HTR-8/SVneo (cell line): ENCODE measurements around the gene ABCA13.

Source experiments
- DNase-seq: peaks from one replicate; pipeline ENCODE4 v3.0.0; 2011; ENCODE audit warnings: low spot score, mixed read lengths; ENCODE audit not compliant: insufficient read length
- FAIRE-seq: peaks from 2 replicates; lab custom pipeline; 2011; peaks lifted over from hg19 to GRCh38; lab: Jason Lieb, UNC

ABCA13 gene

DNA sequence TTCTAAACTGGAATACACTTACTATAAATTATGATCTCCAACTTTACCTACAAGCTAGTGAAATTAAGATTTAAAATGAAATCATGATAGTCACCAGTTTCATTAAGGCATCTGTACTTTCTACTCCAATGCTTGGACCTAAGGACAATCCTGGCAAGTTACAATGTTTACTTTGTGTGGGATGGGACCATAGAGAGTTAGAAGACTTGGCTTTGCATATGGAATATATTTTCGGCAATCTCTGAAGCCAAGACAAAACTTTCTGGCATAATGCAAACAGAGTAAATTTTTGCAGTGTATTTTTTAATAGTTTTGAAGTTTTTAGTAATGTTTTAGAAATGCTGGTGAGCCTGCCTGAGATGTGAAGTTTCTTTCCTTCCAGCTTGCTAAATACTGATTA lies 248.9 kb downstream of the ABCA13 start:
- no peak for FAIRE-seq
- DNase-seq: no peak

- FAIRE-seq (no peak), DNase-seq (no peak)
These were observed 250.1 kb downstream of the ABCA13 start for GRCh38 chr7:48421357-48421756.

GRCh38 chr7:48424731-48425130 lies 253.5 kb downstream of the ABCA13 start:
- DNase-seq: no peak

DNA sequence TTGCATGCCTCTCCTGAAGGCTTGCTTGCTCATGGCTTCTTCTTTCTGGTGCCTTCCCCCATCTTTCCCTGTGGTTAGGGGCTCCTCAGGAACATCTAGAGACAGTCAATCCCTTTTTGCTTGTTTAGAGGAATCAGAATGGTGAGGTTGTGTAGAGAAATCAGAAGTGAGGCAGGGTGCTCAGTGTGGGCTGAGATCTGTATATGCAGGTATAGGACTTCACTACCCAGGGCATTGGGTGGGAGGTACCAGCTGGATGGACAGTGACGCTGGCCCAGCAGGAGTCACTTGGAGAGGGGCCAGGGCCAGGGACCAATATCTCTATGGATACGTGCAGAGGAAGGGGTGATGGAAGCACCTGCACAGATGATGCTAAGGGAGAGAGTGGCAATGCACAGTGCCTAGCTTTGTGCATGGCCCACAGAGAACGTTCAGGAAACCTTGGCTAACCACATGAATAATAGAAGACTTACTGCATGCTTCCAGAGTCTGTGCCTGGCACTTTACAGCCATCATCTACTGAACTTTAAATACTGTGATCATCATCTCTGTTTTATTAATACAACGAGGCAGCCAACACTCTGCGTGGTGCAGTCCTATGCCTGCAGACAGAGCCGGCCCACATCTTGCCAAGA lies 255.2 kb downstream of the ABCA13 start:
- no peak for FAIRE-seq
- no peak for DNase-seq

More at GRCh38 chr7:48424731-48425130, 253.5 kb downstream of the ABCA13 start:
- no peak for FAIRE-seq

- DNase-seq (peak; percentile 6), FAIRE-seq (no peak)
These were observed 255.8 kb downstream of the ABCA13 start for GRCh38 chr7:48426966-48427555.

- FAIRE-seq (no peak), DNase-seq (no peak)
These were observed 256.4 kb downstream of the ABCA13 start for GRCh38 chr7:48427671-48428070.

DNA sequence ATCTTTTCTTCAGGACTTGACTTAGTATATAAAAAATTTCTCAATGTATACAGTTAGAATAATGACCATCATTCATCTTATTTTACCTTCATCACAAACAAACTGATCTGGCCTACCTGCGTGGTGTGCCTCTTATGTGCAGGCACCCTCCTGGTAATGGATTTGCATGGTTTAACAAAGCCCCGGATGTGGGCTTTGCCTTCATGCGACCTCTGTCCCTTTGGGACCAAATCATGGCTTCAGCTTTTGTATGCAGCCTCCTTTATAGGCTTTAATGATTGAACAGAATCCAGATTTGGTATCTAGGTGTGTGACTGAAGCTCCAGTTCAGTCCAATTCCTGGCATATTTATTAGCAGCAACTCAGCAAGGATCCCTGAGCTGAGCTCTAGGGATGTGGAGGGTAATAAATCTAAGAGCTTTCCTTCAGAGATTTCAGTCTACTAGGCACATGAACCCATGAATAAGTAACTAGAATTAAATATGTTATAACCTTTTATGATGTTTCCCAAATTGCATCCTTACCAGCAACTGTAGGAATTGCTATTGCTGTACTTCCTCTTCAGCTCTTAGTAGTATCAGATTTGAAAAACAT lies 256.9 kb downstream of the ABCA13 start:
- no peak for FAIRE-seq
- no peak for DNase-seq

- no peak for FAIRE-seq
These were observed 257.9 kb downstream of the ABCA13 start for GRCh38 chr7:48429117-48429516.

DNA sequence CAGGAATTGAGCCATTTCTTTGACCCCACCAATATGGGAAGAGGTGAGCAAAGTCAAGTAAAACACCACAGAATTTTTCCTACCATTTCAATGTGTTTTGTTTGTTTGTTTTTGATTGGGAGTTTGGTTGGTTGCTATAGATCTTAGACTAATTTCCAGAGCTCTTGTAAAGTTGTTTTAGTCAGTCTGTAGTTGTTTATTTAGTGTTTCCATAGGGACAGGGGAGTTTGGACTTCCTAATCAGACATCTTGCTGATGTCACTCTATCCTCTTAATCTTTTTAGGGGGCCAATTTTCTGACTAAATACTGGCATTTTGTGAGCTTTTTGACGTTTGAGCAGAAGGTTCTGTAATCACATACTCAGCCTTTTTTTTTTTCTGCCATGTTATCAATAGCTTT lies 266.9 kb downstream of the ABCA13 start:
- FAIRE-seq (no peak), DNase-seq (no peak)

More at GRCh38 chr7:48429117-48429516, 257.9 kb downstream of the ABCA13 start:
- DNase-seq: no peak

GRCh38 chr7:48441848-48442492 lies 270.7 kb downstream of the ABCA13 start:
- DNase-seq (no peak), FAIRE-seq (no peak)

- FAIRE-seq: no peak
These were observed 271.8 kb downstream of the ABCA13 start for GRCh38 chr7:48443051-48443450.

GRCh38 chr7:48446721-48447120 lies 275.5 kb downstream of the ABCA13 start:
- no peak for FAIRE-seq
- no peak for DNase-seq

More at GRCh38 chr7:48443051-48443450, 271.8 kb downstream of the ABCA13 start:
- DNase-seq: no peak

DNA sequence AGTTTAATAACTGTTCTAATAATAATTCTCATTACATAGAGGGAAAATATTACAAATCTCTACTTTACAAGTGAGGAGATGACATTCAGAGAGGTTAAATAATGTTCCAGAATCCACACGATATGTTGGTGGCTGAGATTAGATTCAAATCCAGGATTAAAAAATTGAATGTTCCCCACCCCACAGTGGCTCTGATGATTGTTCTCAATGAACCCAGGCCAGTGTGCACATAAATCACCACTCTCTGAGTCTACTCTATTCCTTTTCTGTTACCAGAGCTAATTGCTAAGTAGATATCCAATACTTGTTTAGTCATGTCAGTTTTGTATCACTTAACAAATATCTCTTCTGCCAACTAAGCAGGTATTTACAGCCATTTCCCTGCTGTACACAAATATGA lies 281.0 kb downstream of the ABCA13 start:
- FAIRE-seq (no peak), DNase-seq (no peak)

- DNase-seq (no peak), FAIRE-seq (no peak)
These were observed 283.5 kb downstream of the ABCA13 start for GRCh38 chr7:48454750-48455192.

- FAIRE-seq: no peak
- DNase-seq: no peak
These were observed 284.1 kb downstream of the ABCA13 start for GRCh38 chr7:48455363-48455762.

- FAIRE-seq (no peak), DNase-seq (no peak)
These were observed 287.7 kb downstream of the ABCA13 start for GRCh38 chr7:48458701-48459524.

DNA sequence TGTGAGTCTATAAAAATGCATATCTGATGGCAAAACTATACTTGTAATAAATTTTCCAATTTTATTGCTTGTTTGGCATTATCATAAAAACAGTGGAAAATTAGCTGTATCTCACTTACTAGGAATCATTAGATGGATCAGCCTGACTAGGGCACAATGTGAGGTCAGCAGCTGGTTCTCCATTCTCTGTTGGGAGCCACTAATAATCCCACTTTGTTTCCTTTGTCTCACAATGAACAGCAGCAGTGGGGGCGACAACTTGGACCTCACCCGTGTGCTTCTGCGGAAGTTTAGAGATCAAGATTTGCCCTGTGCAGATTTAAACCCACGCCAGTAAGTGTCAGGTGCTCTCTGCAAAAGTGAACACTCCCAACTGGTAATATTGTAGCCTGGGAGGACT lies 295.5 kb downstream of the ABCA13 start:
- no peak for DNase-seq
- FAIRE-seq: no peak

DNA sequence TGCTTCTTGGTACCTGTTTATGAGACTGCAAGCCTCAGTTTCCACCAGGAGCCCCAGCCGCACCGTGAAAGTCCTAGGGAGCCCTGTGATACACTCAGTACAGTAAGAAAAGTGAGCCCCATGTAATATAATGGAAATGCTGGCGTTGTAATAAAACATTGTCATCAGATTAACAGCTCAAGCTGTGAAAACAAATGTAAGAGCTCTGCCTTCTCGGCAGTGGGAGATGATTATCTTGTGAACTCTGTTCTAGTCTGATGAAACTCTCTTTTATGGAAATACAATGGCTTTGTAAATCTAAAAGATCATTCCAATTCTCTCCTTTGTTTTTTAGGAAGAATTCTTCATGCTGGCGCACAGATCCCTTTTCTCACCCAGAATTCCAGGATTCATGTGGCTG lies 299.9 kb downstream of the ABCA13 start:
- FAIRE-seq (no peak), DNase-seq (no peak)

- FAIRE-seq (no peak), DNase-seq (no peak)
These were observed 301.4 kb downstream of the ABCA13 start for GRCh38 chr7:48472640-48473039.

- FAIRE-seq (no peak), DNase-seq (no peak)
These were observed 302.1 kb downstream of the ABCA13 start for GRCh38 chr7:48473205-48473865.
